Keratinocyte (primary cell): ENCODE data around the gene EFCAB8. TPM values are rescaled to one million over a fixed set of nuclear protein-coding genes. Genes with fewer than 3 reads are reported as not detected.

Experiments used
- DNase-seq: peaks from one replicate; pipeline ENCODE4 v3.0.0-alpha.2; 2011; ENCODE audit warnings: low read depth, missing footprints, low spot score
- FAIRE-seq: peaks from 2 replicates; lab custom pipeline; 2011; peaks lifted over from hg19 to GRCh38; lab: Jason Lieb, UNC
- H2AFZ ChIP-seq: 2 replicates; pipeline ENCODE4 v1.6.0; 2012; ENCODE audit warnings: low read length, control low read depth, inconsistent platforms; ENCODE audit not compliant: control insufficient read depth
- H3K27ac ChIP-seq: 2 replicates; pipeline ENCODE4 v1.5.1; 2011; ENCODE audit warnings: low read length; ENCODE audit not compliant: control insufficient read depth, insufficient read depth
- H3K27me3 ChIP-seq: 3 replicates; pipeline ENCODE4 v1.6.0; 2011; ENCODE audit warnings: low read length; ENCODE audit not compliant: control insufficient read depth, insufficient read depth; ENCODE audit errors: extremely low read depth
- H3K36me3 ChIP-seq, 2 experiments: 2 replicates in 1 of 2; 3 replicates in 1 of 2; pipeline ENCODE4 v1.5.1; 2011; ENCODE audit warnings: low read length in 2 of 2, mild to moderate bottlenecking in 1 of 2; ENCODE audit not compliant: control insufficient read depth in 2 of 2, insufficient read depth in 2 of 2; ENCODE audit errors: extremely low read depth in 1 of 2
- H3K4me1 ChIP-seq: 3 replicates; pipeline ENCODE4 v1.5.1; 2011; ENCODE audit warnings: low read length; ENCODE audit not compliant: control insufficient read depth, insufficient read depth; ENCODE audit errors: extremely low read depth
- H3K4me2 ChIP-seq: 3 replicates; pipeline ENCODE4 v1.6.0; 2011; ENCODE audit warnings: low read depth, low read length; ENCODE audit not compliant: control insufficient read depth, insufficient read depth; ENCODE audit errors: extremely low read depth
- H3K4me3 ChIP-seq, 3 experiments: fragments of 200-600 bp in 1 of 3; sonication (generic) in 1 of 3; 2 replicates in 2 of 3; 3 replicates in 1 of 3; pipeline ENCODE4 v1.5.1; 2011 to 2016; ENCODE audit warnings: low read length in 3 of 3, mild to moderate bottlenecking in 3 of 3, control low read depth in 2 of 3, inconsistent platforms in 1 of 3, low read depth in 1 of 3, mixed read lengths in 1 of 3, mixed run types in 1 of 3, moderate library complexity in 1 of 3; ENCODE audit not compliant: control insufficient read depth in 2 of 3, insufficient read depth in 2 of 3; ENCODE audit errors: extremely low read depth in 1 of 3
- H3K79me2 ChIP-seq: 2 replicates; pipeline ENCODE4 v1.6.0; 2012; ENCODE audit warnings: low read length; ENCODE audit not compliant: control insufficient read depth, insufficient read depth
- H3K9ac ChIP-seq: 3 replicates; pipeline ENCODE4 v1.6.0; 2011; ENCODE audit warnings: low read length; ENCODE audit not compliant: control insufficient read depth, insufficient read depth; ENCODE audit errors: extremely low read depth
- H3K9me1 ChIP-seq: 3 replicates; pipeline ENCODE4 v1.6.0; 2011; ENCODE audit warnings: low read length; ENCODE audit not compliant: control insufficient read depth, insufficient read depth; ENCODE audit errors: extremely low read depth
- H3K9me3 ChIP-seq: 2 replicates; pipeline ENCODE4 v1.5.1; 2012; ENCODE audit warnings: low read depth, low read length; ENCODE audit not compliant: control insufficient read depth
- H4K20me1 ChIP-seq: 3 replicates; pipeline ENCODE4 v1.6.0; 2011; ENCODE audit warnings: low read length; ENCODE audit not compliant: control insufficient read depth, insufficient read depth; ENCODE audit errors: extremely low read depth
- EZH2 ChIP-seq: IDR thresholded peaks from one replicate; pipeline ENCODE4 v1.6.1; 2012; ENCODE audit warnings: inconsistent platforms, mild to moderate bottlenecking, low read length, moderate library complexity
- dilution Hi-C: fragments of 300-500 bp; cut with MboI; formaldehyde crosslinking; loops from one replicate; pipeline ENCODE4 v1.7.0; 2020; ENCODE audit warnings: low sequenced_read_pairs; ENCODE audit not compliant: extremely low pct_ligation_motif_present
- polyA plus RNA-seq, 5 experiments: library from polyadenylated mRNA; depleted of rRNA in 3 of 5; stranded (reverse) in 3 of 5; stranded (forward) in 1 of 5; unstranded in 1 of 5; fragments of >200 nt; gene quantifications; 1 replicate in 1 of 5; 2 replicates in 3 of 5; 3 replicates in 1 of 5; pipeline versions ENCODE4 v1.2.1 to v1.2.3, GENCODE V29; 2011 to 2012; ENCODE audit warnings: missing spikeins in 2 of 5, low read depth in 1 of 5, low replicate concordance in 1 of 5
- TF ChIP-seq, protein P1 (sequence below), 3 experiments: IDR thresholded peaks in 1 of 3; conservative IDR thresholded peaks in 1 of 3; optimal IDR thresholded peaks in 1 of 3; 2 replicates in 2 of 3; 3 replicates in 1 of 3; pipeline versions ENCODE3 to v1.5.1; 2011; ENCODE audit warnings: low read length in 3 of 3, mild to moderate bottlenecking in 3 of 3, moderate library complexity in 2 of 3, control low read depth in 1 of 3, inconsistent platforms in 1 of 3; ENCODE audit not compliant: insufficient read depth in 2 of 3; ENCODE audit errors: extremely low read depth in 1 of 3

The EFCAB8 gene
- polyA plus RNA-seq, 1 donor (not counting 4 experiments of a cell fraction or from before 2014, with no cell fraction given), result 0.03 TPM

- H3K36me3 ChIP-seq, result no peaks in the 10 kb centered on the region
- H3K79me2 ChIP-seq, result no peaks in the 10 kb centered on the region
- TF ChIP-seq, protein P1, sequence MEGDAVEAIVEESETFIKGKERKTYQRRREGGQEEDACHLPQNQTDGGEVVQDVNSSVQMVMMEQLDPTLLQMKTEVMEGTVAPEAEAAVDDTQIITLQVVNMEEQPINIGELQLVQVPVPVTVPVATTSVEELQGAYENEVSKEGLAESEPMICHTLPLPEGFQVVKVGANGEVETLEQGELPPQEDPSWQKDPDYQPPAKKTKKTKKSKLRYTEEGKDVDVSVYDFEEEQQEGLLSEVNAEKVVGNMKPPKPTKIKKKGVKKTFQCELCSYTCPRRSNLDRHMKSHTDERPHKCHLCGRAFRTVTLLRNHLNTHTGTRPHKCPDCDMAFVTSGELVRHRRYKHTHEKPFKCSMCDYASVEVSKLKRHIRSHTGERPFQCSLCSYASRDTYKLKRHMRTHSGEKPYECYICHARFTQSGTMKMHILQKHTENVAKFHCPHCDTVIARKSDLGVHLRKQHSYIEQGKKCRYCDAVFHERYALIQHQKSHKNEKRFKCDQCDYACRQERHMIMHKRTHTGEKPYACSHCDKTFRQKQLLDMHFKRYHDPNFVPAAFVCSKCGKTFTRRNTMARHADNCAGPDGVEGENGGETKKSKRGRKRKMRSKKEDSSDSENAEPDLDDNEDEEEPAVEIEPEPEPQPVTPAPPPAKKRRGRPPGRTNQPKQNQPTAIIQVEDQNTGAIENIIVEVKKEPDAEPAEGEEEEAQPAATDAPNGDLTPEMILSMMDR (optimal IDR thresholded peaks at IDR 0.05 in 1 of 3, IDR thresholded peaks at IDR 0.05 in 1 of 3, conservative IDR thresholded peaks at IDR 0.05 in 1 of 3; ENCODE audit: extremely low read depth in 1 of 3, insufficient read depth in 2 of 3, low read length in 3 of 3), result no peak
- TF ChIP-seq EZH2, result no peak
- no peaks in the 10 kb centered on the region for H3K9me1 ChIP-seq
- FAIRE-seq, result no peak
- no peak for DNase-seq
- dilution Hi-C loops, result no loop called here
- H3K27me3 ChIP-seq, result no peaks in the 10 kb centered on the region
- no peaks in the 10 kb centered on the region for H3K4me1 ChIP-seq
- H3K4me2 ChIP-seq, result no peak overlapping the region
- no peaks in the 10 kb centered on the region for H4K20me1 ChIP-seq
- H3K4me3 ChIP-seq, result no peak overlapping the region
- H3K9ac ChIP-seq, result no peak overlapping the region
- H3K9me3 ChIP-seq, result peaks cover 3% of the 10 kb centered on the region
- no peak overlapping the region for H3K27ac ChIP-seq
- no peak overlapping the region for H2AFZ ChIP-seq
Observed at GRCh38 chr20:32918296-32918695, 59.6 kb downstream of the EFCAB8 start.

DNA sequence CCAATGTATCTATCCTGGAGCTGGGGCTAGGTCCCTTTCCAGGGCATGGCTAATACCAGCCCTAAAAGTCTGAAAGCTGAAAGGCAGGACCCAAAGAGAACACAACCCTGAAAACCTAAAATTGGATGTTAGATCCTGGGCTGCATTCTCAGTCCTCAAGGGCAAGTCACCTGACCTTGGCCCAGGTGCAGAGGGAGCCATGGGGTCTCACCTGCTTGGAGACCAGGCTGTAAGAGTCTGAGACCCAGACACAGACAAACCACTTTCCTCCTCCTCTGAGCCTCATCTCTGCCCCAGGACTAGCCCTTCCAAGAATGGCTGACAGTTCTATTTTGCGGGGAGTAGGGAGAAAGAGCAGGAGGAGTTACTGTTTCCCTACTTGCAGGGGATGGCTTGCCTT lies 60.0 kb downstream of the EFCAB8 start:
- H3K4me1 ChIP-seq, result no peaks in the 10 kb centered on the region
- peaks cover 3% of the 10 kb centered on the region for H3K9me3 ChIP-seq
- H2AFZ ChIP-seq, result no peak overlapping the region
- H3K79me2 ChIP-seq, result no peaks in the 10 kb centered on the region
- dilution Hi-C loops, result no loop called here
- no peak overlapping the region for H3K27ac ChIP-seq
- TF ChIP-seq, protein P1 (optimal IDR thresholded peaks at IDR 0.05 in 1 of 3, IDR thresholded peaks at IDR 0.05 in 1 of 3, conservative IDR thresholded peaks at IDR 0.05 in 1 of 3; ENCODE audit: extremely low read depth in 1 of 3, insufficient read depth in 2 of 3, low read length in 3 of 3), result no peak
- TF ChIP-seq EZH2, result no peak
- H4K20me1 ChIP-seq, result no peaks in the 10 kb centered on the region
- no peaks in the 10 kb centered on the region for H3K9me1 ChIP-seq
- H3K27me3 ChIP-seq, result no peaks in the 10 kb centered on the region
- no peak for DNase-seq
- no peak overlapping the region for H3K4me3 ChIP-seq
- no peaks in the 10 kb centered on the region for H3K36me3 ChIP-seq
- no peak overlapping the region for H3K4me2 ChIP-seq
- no peak overlapping the region for H3K9ac ChIP-seq
- no peak for FAIRE-seq
